ENCODE measurements around the gene TH. TPM values are rescaled to one million over a fixed set of nuclear protein-coding genes. Genes with fewer than 3 reads are reported as not detected.

Gene TH
- total and polyA plus RNA-seq, 9 of the 15 experiments (the other 6 are each of a cell fraction or from before 2014, with no cell fraction given): not detected

GRCh38 chr11:2193099-2193887 lies 21.7 kb upstream of the TH start (continued):
- TF ChIP-seq CHD7 (IDR thresholded peaks at IDR 0.05; ENCODE audit: low read depth, low read length): no peak
- peak; percentile 22; the same call in 1 of the 2 replicates for TF ChIP-seq VEZF1 (CRISPR knock-in tag; IDR thresholded peaks at IDR 0.05)
- TF ChIP-seq ZBTB7A (IDR thresholded peaks at IDR 0.05; ENCODE audit: borderline replicate concordance, control insufficient read depth, low read depth, low read length): 0 out of 2 replicates have a peak, but pooled peaks have one; percentile 3
- TF ChIP-seq NR1H2 (CRISPR knock-in tag; IDR thresholded peaks at IDR 0.05): no peak
- no peak for TF ChIP-seq SIRT6 (IDR thresholded peaks at IDR 0.05; ENCODE audit: low read depth, low read length)
- TF ChIP-seq MLX (CRISPR knock-in tag; conservative IDR thresholded peaks at IDR 0.05): no peak

Data from K562 (cell line).